GM18505 (cell line): ENCODE results near the gene FLNC.
A peak's percentile ranks its signal among the peaks of the same experiment; 100 is the strongest.

Experiments used
- ATAC-seq: cut with Tn5 transposase; IDR thresholded peaks from one replicate; pipeline ENCODE4 v1.9.1; 2021; ENCODE audit not compliant: unreplicated experiment
- POLR2A ChIP-seq: IDR thresholded peaks from 4 replicates; pipeline ENCODE4 v1.6.1; 2011; ENCODE audit warnings: borderline replicate concordance; ENCODE audit not compliant: insufficient read depth, insufficient read length; ENCODE audit errors: extremely low read depth

The FLNC gene

GRCh38 chr7:128830231-128831177, at the start of gene FLNC:
Gene FLNC (plus strand): TSS chr7:128830406. CDS start chr7:128830638, 232 bp downstream.
- ATAC-seq: no peak
- TF ChIP-seq POLR2A: no peak

GRCh38 chr7:128781126-128781525, 49.1 kb upstream of the FLNC start:
- TF ChIP-seq POLR2A: no peak
- ATAC-seq: no peak

GRCh38 chr7:128781851-128782250, 48.4 kb upstream of the FLNC start:
- no peak for ATAC-seq
- no peak for TF ChIP-seq POLR2A

GRCh38 chr7:128783143-128783861, 46.9 kb upstream of the FLNC start:
- ATAC-seq: no peak
- TF ChIP-seq POLR2A: no peak

- ATAC-seq: no peak
- TF ChIP-seq POLR2A: no peak
Observed at GRCh38 chr7:128785738-128786137, 44.5 kb upstream of the FLNC start.

GRCh38 chr7:128788446-128789412, 41.5 kb upstream of the FLNC start:
- TF ChIP-seq POLR2A: no peak
- ATAC-seq: no peak

GRCh38 chr7:128790315-128791041, 39.7 kb upstream of the FLNC start:
- no peak for ATAC-seq

GRCh38 chr7:128791121-128791971, 38.9 kb upstream of the FLNC start, which contains the start of gene CCDC136:
Gene CCDC136 (plus strand): TSS chr7:128791968. CDS start chr7:128792412, 444 bp downstream.
- ATAC-seq: peak; percentile 72
- peak; percentile 37 for TF ChIP-seq POLR2A

More at GRCh38 chr7:128790315-128791041, 39.7 kb upstream of the FLNC start:
- TF ChIP-seq POLR2A: no peak

- no peak for ATAC-seq
- TF ChIP-seq POLR2A: no peak
Observed at GRCh38 chr7:128791972-128792327, 38.3 kb upstream of the FLNC start.

GRCh38 chr7:128792471-128793180, 37.6 kb upstream of the FLNC start:
- ATAC-seq: no peak
- no peak for TF ChIP-seq POLR2A

GRCh38 chr7:128793181-128793547, 37.0 kb upstream of the FLNC start:
- TF ChIP-seq POLR2A: no peak
- no peak for ATAC-seq

GRCh38 chr7:128794020-128794419, 36.2 kb upstream of the FLNC start:
- no peak for TF ChIP-seq POLR2A
- ATAC-seq: no peak
